Chondrocyte (in vitro differentiated cells): Measurements from ENCODE around the gene KIF6. TPM values are rescaled to one million over a fixed set of nuclear protein-coding genes. Genes with fewer than 3 reads are reported as not detected.

Experiments
- DNase-seq: peaks from one replicate; pipeline ENCODE4 v3.0.0; 2021; ENCODE audit warnings: mixed read lengths, low spot score
- H3K27ac Mint-ChIP-seq: one replicate; pipeline ENCODE4 v1.8.0; 2021; ENCODE audit warnings: mild to moderate bottlenecking, moderate library complexity, mixed read lengths; ENCODE audit not compliant: unreplicated experiment
- H3K27me3 Mint-ChIP-seq: 2 replicates; pipeline ENCODE4 v1.8.0; 2021; ENCODE audit warnings: low read depth, mixed read lengths
- H3K36me3 Mint-ChIP-seq: 2 replicates; pipeline ENCODE4 v1.8.0; 2021; ENCODE audit warnings: low read depth, mixed read lengths
- H3K4me1 Mint-ChIP-seq: 2 replicates; pipeline ENCODE4 v1.8.0; 2021; ENCODE audit warnings: low read depth, mild to moderate bottlenecking, mixed read lengths
- H3K4me3 Mint-ChIP-seq: one replicate; pipeline ENCODE4 v1.8.0; 2021; ENCODE audit warnings: mild to moderate bottlenecking, moderate library complexity, mixed read lengths; ENCODE audit not compliant: unreplicated experiment
- H3K9me3 Mint-ChIP-seq: 2 replicates; pipeline ENCODE4 v1.8.0; 2021; ENCODE audit warnings: low read depth, mixed read lengths
- total RNA-seq: library from RNA; stranded (reverse); gene quantifications from 3 replicates; pipeline ENCODE4 v1.2.1, GENCODE V29; 2021
- TF ChIP-seq, protein P1 (sequence below): fragments of 200-600 bp; sonication (generic); IDR thresholded peaks from 2 replicates; pipeline ENCODE4 v1.5.0; 2021; ENCODE audit warnings: antibody characterized with exemption, mild to moderate bottlenecking, moderate library complexity

KIF6 gene
- total RNA-seq, 1 donor from 2014 or later, result 0.62 TPM

DNA sequence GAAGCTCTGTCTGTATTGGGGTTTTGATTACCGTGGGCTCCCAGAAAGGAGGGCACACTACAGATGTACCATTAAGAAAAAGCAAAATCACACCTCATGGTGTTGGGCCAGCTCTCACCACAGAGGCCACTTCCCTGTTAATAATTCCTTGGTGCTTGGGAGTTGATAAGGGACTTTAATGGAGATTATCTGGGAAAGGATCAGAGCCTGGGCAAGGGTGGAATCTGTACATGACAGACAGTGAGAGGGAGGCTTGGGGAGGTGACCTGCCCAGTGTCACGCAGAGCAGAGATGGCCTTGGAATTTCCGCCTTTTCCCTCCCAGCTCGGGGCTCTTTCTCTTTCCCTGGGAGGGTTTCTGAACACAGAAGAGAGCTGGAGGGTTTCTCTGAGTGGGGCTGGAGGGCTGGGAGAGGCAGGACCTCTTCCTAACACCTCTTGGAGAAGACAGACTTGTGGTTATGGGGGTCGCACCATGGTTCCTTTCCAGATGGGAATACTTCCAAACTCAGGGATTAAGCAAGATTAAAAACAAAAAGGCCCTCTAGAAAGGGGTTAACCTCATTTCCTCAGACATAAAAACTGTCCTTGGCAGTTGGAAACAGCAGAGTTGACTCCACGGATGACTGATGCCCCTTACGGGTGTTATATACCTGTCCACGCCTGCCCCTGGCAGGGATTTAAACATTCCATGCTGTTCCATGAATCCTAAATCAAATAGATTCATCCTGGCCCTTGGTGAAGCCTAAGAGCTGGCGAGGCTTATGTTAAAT lies 385.9 kb downstream of the KIF6 start:
- Mint-ChIP-seq H3K4me3 (no peak overlapping the region), H3K4me1 (peaks cover 4% of the 10 kb centered on the region), H3K36me3 (no peaks in the 10 kb centered on the region), H3K27ac (no peak overlapping the region), H3K27me3 (peaks cover 17% of the 10 kb centered on the region), H3K9me3 (no peaks in the 10 kb centered on the region)
- DNase-seq, result no peak
- TF ChIP-seq, protein P1, sequence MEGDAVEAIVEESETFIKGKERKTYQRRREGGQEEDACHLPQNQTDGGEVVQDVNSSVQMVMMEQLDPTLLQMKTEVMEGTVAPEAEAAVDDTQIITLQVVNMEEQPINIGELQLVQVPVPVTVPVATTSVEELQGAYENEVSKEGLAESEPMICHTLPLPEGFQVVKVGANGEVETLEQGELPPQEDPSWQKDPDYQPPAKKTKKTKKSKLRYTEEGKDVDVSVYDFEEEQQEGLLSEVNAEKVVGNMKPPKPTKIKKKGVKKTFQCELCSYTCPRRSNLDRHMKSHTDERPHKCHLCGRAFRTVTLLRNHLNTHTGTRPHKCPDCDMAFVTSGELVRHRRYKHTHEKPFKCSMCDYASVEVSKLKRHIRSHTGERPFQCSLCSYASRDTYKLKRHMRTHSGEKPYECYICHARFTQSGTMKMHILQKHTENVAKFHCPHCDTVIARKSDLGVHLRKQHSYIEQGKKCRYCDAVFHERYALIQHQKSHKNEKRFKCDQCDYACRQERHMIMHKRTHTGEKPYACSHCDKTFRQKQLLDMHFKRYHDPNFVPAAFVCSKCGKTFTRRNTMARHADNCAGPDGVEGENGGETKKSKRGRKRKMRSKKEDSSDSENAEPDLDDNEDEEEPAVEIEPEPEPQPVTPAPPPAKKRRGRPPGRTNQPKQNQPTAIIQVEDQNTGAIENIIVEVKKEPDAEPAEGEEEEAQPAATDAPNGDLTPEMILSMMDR, result no peak

DNA sequence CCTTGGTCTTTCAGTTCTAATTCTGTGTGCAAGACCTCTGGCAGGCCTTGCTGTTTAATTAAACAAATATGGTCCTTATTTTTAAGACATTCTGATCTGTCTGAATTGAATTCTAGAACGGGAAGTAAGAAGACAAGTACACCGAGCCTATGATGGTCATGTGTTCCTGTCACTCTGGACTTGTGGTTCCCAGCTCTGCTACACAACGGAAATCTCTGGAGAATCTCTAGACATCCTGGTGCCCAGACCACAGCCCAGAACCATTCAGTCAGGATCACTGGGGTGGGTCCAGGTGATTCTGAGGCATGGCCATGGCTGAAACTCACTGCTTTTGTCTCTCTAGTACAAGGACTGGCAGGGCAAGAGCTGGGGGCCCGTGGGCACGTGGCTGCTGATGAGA lies 386.8 kb downstream of the KIF6 start:
- Mint-ChIP-seq H3K9me3 (no peaks in the 10 kb centered on the region), H3K4me3 (no peak overlapping the region), H3K27me3 (peaks cover 22% of the 10 kb centered on the region), H3K36me3 (no peaks in the 10 kb centered on the region), H3K4me1 (peaks cover 4% of the 10 kb centered on the region), H3K27ac (no peak overlapping the region)
- DNase-seq, result peak; percentile 43
- TF ChIP-seq, protein P1, result no peak

DNA sequence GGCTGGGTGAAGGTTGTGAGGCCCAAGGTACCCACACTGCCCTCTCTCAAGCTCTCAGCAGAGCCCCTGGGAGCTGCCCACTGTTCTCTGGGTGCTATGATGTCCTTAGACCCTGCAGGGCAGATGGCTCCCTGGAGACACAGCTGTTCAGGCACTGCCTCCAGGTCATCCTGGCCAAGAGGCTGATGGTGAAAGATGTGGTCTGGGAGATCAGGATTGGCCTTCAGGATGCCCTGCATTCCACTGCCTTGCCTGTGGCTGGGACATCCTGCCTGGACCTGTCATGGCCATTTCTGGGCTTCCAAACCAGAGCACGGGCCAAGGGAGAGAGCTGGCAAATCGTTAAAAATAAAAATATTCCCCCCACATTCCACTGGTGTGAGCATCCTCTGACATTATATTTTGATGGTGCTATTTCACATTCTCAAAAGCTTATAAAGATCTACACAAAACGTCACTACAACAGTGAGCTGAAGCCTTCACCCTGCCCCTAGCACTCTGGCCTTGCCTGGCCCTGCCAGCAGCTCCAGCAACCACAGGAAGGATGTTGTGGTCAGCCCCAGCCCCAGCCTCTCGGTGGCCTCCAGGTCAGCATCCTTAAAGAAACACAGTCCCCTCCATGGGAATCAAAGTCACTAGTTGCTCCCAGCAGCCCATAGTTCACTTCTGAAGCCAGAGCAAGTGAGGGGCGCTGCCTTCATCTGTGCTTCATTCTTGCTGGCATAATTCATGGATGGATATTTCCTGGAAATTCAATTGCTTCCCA lies 389.2 kb downstream of the KIF6 start:
- no peak overlapping the region for H3K4me3 Mint-ChIP-seq
- no peaks in the 10 kb centered on the region for H3K9me3 Mint-ChIP-seq
- peaks cover 43% of the 10 kb centered on the region for H3K27me3 Mint-ChIP-seq
- DNase-seq, result peak; percentile 62
- H3K27ac Mint-ChIP-seq, result no peak overlapping the region
- TF ChIP-seq, protein P1, result no peak
- H3K4me1 Mint-ChIP-seq, result peaks cover 4% of the 10 kb centered on the region
- no peaks in the 10 kb centered on the region for H3K36me3 Mint-ChIP-seq

DNA sequence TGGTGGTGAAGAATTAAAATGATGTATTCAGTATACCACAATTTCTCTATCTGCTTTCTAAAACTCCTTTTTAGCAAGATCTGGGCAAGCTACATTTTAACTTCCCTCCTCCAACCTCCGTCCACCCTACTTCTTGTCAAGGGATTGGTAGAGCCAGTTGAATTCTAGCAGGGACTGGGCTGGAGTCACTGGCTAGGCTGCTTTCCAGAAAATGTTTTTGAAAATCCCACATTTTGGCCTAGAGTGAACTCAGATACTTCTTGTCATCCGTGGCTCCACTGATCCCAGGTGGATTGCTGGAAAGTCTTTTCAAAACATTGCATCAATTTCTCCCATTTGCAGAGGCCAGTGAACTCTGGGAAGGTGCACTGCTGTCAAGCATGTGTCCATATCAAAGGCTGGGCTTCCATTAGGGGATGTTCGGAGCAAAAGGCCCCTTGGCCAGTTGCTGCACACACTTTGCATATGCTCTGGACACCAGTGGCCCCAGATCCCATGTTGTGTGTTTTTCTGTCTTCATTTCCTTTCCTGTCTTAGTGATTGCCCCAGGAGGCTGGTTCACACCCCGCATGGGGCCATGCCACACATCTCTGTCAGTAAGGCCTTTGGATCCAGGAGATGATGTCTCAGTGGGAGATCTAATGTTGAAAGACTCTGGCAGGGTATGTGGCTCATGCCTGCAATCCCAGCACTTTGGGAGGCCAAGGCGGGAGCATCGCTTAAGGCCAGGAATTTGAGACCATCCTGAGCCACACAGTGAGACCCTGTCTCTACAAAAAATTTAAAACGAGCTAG lies 391.4 kb downstream of the KIF6 start:
- no peaks in the 10 kb centered on the region for H3K36me3 Mint-ChIP-seq
- peaks cover 4% of the 10 kb centered on the region for H3K4me1 Mint-ChIP-seq
- no peaks in the 10 kb centered on the region for H3K9me3 Mint-ChIP-seq
- peaks cover 52% of the 10 kb centered on the region for H3K27me3 Mint-ChIP-seq
- TF ChIP-seq, protein P1, result no peak
- no peak overlapping the region for H3K4me3 Mint-ChIP-seq
- no peak overlapping the region for H3K27ac Mint-ChIP-seq
- DNase-seq, result peak; percentile 21

DNA sequence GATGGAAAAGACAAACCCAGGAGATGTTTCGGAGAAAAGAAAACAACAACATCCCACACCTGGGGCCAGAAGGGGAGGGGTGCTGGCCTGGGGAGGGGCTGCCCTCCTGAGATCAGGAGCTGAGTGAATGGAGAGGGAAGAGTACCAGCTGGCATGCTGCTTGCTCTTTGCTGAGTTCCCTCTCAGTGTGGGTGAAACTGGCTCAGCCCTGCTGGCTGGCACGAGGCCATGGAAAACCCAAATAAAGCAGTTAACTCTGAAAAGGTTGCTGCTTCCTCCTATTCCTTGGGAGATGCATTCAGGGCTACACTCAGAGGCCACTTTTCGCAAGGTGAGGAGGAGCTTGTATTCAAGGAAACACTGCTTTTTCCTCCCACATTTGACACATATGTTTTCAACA lies 394.7 kb downstream of the KIF6 start:
- H3K27ac Mint-ChIP-seq, result no peak overlapping the region
- no peak for DNase-seq
- H3K27me3 Mint-ChIP-seq, result peaks cover 73% of the 10 kb centered on the region
- no peaks in the 10 kb centered on the region for H3K9me3 Mint-ChIP-seq
- TF ChIP-seq, protein P1, result no peak
- no peaks in the 10 kb centered on the region for H3K36me3 Mint-ChIP-seq
- no peak overlapping the region for H3K4me3 Mint-ChIP-seq
- no peaks in the 10 kb centered on the region for H3K4me1 Mint-ChIP-seq
